Mucosa of rectum (tissue), 2 donors: ENCODE data around the gene OR10G3.

Experiments used
- H3K27ac ChIP-seq, 2 donors: one replicate each; pipeline ENCODE4 v1.7.0; 2013; ENCODE audit warnings: inconsistent platforms in 2 of 2, low read depth in 2 of 2, low read length in 2 of 2
- H3K27me3 ChIP-seq, 2 donors: one replicate each; pipeline ENCODE4 v1.7.0; 2013; ENCODE audit warnings: low read length in 2 of 2; ENCODE audit not compliant: control insufficient read depth in 2 of 2, insufficient read depth in 2 of 2
- H3K36me3 ChIP-seq, 2 donors: one replicate each; pipeline ENCODE4 v1.7.0; 2013; ENCODE audit warnings: low read length in 2 of 2; ENCODE audit not compliant: control insufficient read depth in 2 of 2, insufficient read depth in 2 of 2
- H3K4me1 ChIP-seq, 2 donors: one replicate each; pipeline ENCODE4 v1.7.0; 2013; ENCODE audit warnings: low read length in 2 of 2, mild to moderate bottlenecking in 1 of 2; ENCODE audit not compliant: control insufficient read depth in 2 of 2, insufficient read depth in 2 of 2
- H3K4me3 ChIP-seq, 2 donors: one replicate each; pipeline ENCODE4 v1.7.0; 2013; ENCODE audit warnings: low read length in 2 of 2
- H3K9ac ChIP-seq, 2 donors: one replicate each; pipeline ENCODE4 v1.7.0; 2013; ENCODE audit warnings: low read length in 2 of 2, low read depth in 1 of 2, mild to moderate bottlenecking in 1 of 2
- H3K9me3 ChIP-seq, 2 donors: one replicate each; pipeline ENCODE4 v1.7.0; 2013; ENCODE audit warnings: low read length in 2 of 2; ENCODE audit not compliant: control insufficient read depth in 2 of 2
- donor health status: healthy.
- donor health status: Normal muscosa, but diverticular disease.

Gene OR10G3

GRCh38 chr14:21536418-21537089 lies 43.3 kb downstream of the OR10G3 start:
- H3K36me3 ChIP-seq = no peaks in the 10 kb centered on the region
- no peaks in the 10 kb centered on the region for H3K9me3 ChIP-seq
- no peak overlapping the region for H3K27ac ChIP-seq
- peaks cover 20 to 27% of the 10 kb centered on the region in 2 donors for H3K27me3 ChIP-seq
- no peaks in the 10 kb centered on the region for H3K4me1 ChIP-seq
- no peak overlapping the region for H3K9ac ChIP-seq
- peak overlapping the region; percentile 40 to 60 for H3K4me3 ChIP-seq

- Histone ChIP-seq H3K4me3 (peak overlapping the region in 1 of 2 donors; percentile 40), H3K27me3 (peaks cover 20 to 27% of the 10 kb centered on the region in 2 donors), H3K27ac (no peak overlapping the region), H3K4me1 (no peaks in the 10 kb centered on the region), H3K9me3 (no peaks in the 10 kb centered on the region), H3K9ac (no peak overlapping the region), H3K36me3 (no peaks in the 10 kb centered on the region)
Observed at GRCh38 chr14:21535545-21536417, 44.1 kb downstream of the OR10G3 start.

GRCh38 chr14:21534576-21534975 lies 45.3 kb downstream of the OR10G3 start:
- Histone ChIP-seq H3K9me3 (no peaks in the 10 kb centered on the region), H3K27ac (no peak overlapping the region), H3K9ac (no peak overlapping the region), H3K27me3 (peaks cover 20 to 26% of the 10 kb centered on the region in 2 donors), H3K4me3 (no peak overlapping the region), H3K4me1 (no peaks in the 10 kb centered on the region), H3K36me3 (no peaks in the 10 kb centered on the region)

- Histone ChIP-seq H3K27me3 (peaks cover 18 to 20% of the 10 kb centered on the region in 2 donors), H3K4me1 (no peaks in the 10 kb centered on the region)
Observed at GRCh38 chr14:21533294-21533693, 46.6 kb downstream of the OR10G3 start.

GRCh38 chr14:21529515-21529914 lies 50.4 kb downstream of the OR10G3 start:
- H3K36me3 ChIP-seq = no peaks in the 10 kb centered on the region
- H3K9ac ChIP-seq = no peak overlapping the region
- peaks cover 3 to 4% of the 10 kb centered on the region in 2 donors for H3K27me3 ChIP-seq
- H3K9me3 ChIP-seq = no peaks in the 10 kb centered on the region
- no peak overlapping the region for H3K4me3 ChIP-seq
- no peak overlapping the region for H3K27ac ChIP-seq
- H3K4me1 ChIP-seq = no peaks in the 10 kb centered on the region

More at GRCh38 chr14:21533294-21533693, 46.6 kb downstream of the OR10G3 start:
- H3K36me3 ChIP-seq = no peaks in the 10 kb centered on the region
- no peak overlapping the region for H3K9ac ChIP-seq
- no peak overlapping the region for H3K4me3 ChIP-seq
- no peak overlapping the region for H3K27ac ChIP-seq
- no peaks in the 10 kb centered on the region for H3K9me3 ChIP-seq

GRCh38 chr14:21528381-21529348 lies 51.2 kb downstream of the OR10G3 start:
- no peaks in the 10 kb centered on the region for H3K36me3 ChIP-seq
- H3K27me3 ChIP-seq = peaks cover 0 to 2% of the 10 kb centered on the region in 2 donors
- no peaks in the 10 kb centered on the region for H3K4me1 ChIP-seq
- H3K4me3 ChIP-seq = no peak overlapping the region
- H3K27ac ChIP-seq = no peak overlapping the region
- H3K9ac ChIP-seq = no peak overlapping the region
- H3K9me3 ChIP-seq = no peaks in the 10 kb centered on the region

- Histone ChIP-seq H3K36me3 (no peaks in the 10 kb centered on the region), H3K9ac (no peak overlapping the region), H3K4me3 (no peak overlapping the region)
Observed at GRCh38 chr14:21527318-21527679, 52.6 kb downstream of the OR10G3 start.

GRCh38 chr14:21526672-21527317 lies 53.1 kb downstream of the OR10G3 start:
- Histone ChIP-seq H3K4me3 (peak overlapping the region; percentile 66 to 72), H3K27ac (no peak overlapping the region), H3K4me1 (no peaks in the 10 kb centered on the region), H3K9me3 (no peaks in the 10 kb centered on the region), H3K36me3 (no peaks in the 10 kb centered on the region), H3K9ac (no peak overlapping the region), H3K27me3 (no peaks in the 10 kb centered on the region)

More at GRCh38 chr14:21527318-21527679, 52.6 kb downstream of the OR10G3 start:
- no peak overlapping the region for H3K27ac ChIP-seq
- no peaks in the 10 kb centered on the region for H3K9me3 ChIP-seq
- H3K27me3 ChIP-seq = no peaks in the 10 kb centered on the region
- H3K4me1 ChIP-seq = no peaks in the 10 kb centered on the region

- Histone ChIP-seq H3K27me3 (no peaks in the 10 kb centered on the region), H3K9ac (peak within 1 kb of the TSS; percentile 26 to 52), H3K27ac (peak within 1 kb of the TSS; percentile 7 to 43), H3K36me3 (no peaks in the 10 kb centered on the region), H3K4me1 (no peaks in the 10 kb centered on the region), H3K4me3 (peak within 1 kb of the TSS; percentile 66 to 72), H3K9me3 (no peaks in the 10 kb centered on the region)
Observed at GRCh38 chr14:21525962-21526671, 53.8 kb downstream of the OR10G3 start, which contains the start of gene SALL2. TSS of gene SALL2 (minus strand) at chr14:21526346. CDS start at chr14:21526127, 219 bp downstream.
